Measurements from ENCODE around the gene PAH.
"Not testable (repeated sequence)": the region's sequence is repeated elsewhere in the genome, so short reads cannot be mapped to it uniquely, and the experiment has no call there.

PAH gene

DNA sequence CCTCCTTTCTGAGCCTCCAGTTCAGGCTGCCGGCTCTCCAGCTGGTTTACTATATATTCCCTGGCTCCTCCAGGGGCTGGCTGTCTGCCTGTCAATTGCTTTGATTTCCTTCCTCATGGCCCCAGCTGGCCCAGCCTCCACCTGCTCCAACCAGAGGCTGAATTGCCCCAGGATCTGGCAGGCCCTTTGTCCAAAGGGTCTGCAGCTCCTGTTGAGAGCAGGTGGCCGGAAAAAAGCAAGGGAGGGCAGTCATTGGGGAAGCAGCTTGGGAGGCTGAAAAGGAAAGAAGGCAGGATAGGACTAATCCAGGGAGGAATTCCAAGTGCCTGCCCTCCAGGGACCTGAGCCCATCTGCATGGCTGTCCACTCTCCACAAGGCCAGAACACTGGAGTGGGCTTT lies 25.3 kb downstream of the PAH start:
- no peak for DNase-seq (ENCODE audit: low read depth)

DNA sequence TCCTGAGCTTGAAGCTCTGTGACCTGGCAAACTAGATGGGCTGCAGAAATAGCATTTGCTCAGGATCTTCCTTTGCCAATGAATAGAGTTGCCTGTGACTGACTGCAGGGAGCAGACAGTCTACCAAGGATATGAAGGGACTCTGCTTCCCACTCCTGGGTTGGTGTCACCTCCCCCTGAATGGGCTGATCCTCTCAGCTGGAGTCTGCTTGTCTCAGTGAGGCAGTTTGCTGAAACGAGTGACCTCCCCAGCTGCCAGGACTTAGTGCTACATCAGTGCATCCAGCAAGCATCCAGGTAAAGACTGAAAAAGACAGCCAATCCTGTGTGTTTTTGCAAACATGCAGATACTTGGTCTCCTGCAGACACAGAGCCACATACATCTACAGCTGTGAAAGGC lies 28.5 kb downstream of the PAH start:
- DNase-seq (ENCODE audit: low read depth): no peak

GRCh38 chr12:102885043-102885932 lies 31.8 kb downstream of the PAH start:
- no peak for DNase-seq (ENCODE audit: low read depth)

DNA sequence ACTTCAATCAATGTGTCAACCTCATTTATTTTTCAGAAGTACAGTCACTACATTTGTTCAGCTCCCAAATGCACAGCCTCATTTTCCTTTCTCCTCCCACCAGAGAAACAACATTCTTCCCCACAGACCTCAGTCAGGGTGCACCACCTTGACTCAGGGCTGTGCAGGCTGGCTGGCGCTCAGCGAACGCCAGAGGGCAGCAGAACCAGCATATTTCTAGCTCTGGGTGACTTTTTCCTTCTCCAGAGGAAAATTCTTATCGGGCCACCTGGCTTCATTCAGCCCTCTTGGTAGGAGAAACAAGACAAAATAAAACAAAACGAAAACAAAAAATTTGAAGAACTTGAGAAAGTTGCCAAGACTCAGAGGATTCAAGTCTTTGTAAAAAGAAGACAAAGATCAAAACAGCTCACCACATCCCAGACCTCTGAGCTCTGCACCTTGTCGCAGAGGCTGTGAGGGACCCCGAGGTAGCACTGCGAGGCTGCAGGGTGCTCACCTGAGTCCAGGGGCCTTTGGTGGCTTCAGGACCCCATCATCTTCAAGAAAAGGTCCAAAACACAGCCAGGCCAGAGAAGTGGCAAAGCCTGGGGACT lies 33.7 kb downstream of the PAH start:
- peak; percentile 1 for DNase-seq (ENCODE audit: low read depth)

- DNase-seq (ENCODE audit: low read depth): no peak
Measured at GRCh38 chr12:102880783-102881182, 36.3 kb downstream of the PAH start.

GRCh38 chr12:102879144-102879763 lies 37.8 kb downstream of the PAH start:
- DNase-seq (ENCODE audit: low read depth): peak; percentile 15

DNA sequence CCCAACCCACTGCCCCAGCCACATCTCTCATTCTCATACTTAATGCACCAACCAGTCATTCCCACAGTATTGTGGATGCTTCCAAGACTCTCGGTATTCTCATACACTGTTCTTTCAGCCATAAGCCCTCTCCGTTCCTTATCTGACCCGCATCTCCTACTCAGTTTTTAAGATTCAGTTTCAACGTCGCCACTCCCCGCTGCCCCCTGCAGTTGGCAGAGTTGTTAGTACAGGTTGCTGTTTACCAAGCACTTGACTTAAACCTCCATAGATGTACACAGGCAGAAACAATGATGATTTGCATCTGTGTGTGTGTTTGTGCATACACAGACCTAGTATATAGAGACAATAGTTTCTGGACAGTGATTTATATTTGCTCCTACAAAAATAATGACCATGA lies 40.2 kb downstream of the PAH start:
- no peak for DNase-seq (ENCODE audit: low read depth)

DNA sequence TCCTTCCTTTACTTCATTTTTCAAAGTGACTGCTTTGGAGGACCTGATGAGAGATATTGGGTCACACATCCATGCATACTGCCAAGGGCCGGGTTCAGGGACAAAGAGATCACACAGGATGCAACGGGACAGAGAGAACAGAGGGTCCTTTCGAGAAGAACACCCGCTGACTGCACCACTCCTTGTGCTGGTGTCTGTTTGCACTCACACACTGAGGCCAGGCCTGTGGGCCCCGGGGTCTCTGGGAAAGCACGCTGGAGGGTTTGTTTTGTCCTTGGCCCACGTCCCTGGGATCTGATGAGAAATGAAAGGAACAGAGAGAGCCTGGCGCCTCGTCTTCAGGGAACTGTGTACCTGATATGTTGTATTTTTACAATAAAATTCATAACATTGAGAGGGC lies 42.2 kb downstream of the PAH start:
- no peak for DNase-seq (ENCODE audit: low read depth)

- no peak for DNase-seq (ENCODE audit: low read depth)
Measured at GRCh38 chr12:102873077-102873476, 44.0 kb downstream of the PAH start.

DNA sequence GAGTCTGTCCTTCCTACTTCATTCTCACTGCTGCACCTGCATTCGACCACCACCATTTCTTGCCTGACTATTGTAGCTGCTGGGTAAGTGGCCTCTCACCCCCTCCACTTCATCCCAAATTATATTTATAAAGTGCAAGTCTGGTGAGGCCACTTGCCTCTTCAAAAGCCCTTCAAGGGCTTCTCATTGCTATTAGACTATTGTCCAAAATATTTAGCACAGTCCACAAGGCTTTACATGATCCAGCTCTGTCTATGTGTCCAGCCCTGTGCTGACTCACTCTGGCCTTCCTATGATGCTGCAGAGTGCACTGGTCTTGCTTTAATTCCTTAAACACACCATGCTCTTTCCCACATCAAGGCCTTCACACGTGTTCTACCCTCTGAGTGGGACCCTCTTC lies 46.0 kb downstream of the PAH start:
- DNase-seq (ENCODE audit: low read depth): no peak

- no peak for DNase-seq (ENCODE audit: low read depth)
Measured at GRCh38 chr12:102869571-102869970, 47.5 kb downstream of the PAH start.

DNA sequence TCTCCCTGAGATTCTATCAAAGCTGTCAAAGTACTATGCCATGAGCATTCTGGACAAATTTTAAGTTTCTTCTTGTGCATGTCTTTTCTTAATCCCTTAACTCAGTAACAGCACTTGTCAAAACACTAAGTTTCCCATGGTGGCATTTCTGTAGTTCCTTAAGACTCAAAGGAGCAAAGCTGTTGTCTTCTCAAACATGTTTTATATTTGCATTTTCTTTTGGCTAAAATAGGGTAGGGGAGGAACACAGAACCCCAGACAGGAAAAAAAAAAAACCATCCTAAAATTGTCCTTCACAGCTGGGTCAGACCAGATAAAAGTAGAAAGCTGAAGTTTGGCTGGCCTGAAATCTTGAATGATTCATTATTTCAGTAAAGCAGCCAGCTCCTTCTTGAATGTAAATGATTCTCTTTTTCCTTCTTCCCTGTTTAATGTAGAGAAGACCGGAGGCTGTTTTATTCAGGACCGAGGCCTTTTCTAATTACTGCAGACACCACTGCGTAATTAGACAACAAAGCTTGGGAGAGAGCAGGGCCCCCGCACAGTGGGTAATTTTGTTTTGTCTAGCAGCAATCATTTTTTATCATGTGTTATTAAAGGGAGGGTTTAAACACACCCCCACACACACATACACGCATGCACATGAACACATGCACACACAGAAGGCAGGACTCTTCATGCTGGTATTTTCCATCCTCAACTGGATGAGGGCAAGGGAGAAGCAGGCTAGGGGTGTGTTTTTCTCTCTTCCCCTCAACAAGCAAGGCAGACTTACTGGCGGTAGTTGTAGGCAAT lies 51.0 kb downstream of the PAH start:
- no peak for DNase-seq (ENCODE audit: low read depth)

DNA sequence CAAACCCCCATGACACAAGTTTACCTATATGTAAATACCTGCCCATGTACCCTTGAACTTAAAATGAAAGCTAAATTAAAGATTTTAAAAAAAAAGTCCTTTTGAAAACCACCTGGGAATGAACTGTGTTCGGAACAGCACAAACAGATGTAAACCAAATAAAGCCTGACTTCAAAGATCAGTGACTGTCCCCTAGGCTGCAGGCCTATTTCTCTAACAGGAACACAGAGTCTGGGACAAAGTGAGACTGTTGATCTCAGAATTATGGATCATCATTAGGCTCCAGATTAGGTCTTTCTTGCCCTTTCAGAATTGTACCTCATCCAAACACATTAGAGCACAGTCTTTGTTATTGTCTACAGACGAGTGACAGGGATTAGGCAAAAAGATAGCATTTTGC lies 54.6 kb downstream of the PAH start:
- DNase-seq (ENCODE audit: low read depth): no peak

DNA sequence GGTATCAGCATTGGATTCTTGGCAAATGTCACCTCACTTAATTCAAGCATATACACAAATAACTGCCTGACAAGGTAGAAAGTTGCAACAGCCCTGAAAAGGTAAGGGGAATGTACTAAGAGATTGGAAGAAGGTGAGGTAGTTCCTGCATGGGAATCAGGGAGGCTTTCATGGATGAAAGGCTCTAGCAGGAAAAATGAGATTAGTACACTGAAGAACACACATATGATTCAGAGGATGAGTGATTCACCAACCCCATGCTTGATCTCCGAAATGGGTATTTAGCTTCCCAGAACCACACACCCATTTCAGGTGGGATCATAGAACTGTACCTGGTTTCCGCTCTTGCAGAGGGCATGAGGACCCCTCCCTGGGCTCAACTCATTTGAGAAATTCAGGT lies 65.8 kb downstream of the PAH start:
- DNase-seq (ENCODE audit: low read depth): no peak

DNA sequence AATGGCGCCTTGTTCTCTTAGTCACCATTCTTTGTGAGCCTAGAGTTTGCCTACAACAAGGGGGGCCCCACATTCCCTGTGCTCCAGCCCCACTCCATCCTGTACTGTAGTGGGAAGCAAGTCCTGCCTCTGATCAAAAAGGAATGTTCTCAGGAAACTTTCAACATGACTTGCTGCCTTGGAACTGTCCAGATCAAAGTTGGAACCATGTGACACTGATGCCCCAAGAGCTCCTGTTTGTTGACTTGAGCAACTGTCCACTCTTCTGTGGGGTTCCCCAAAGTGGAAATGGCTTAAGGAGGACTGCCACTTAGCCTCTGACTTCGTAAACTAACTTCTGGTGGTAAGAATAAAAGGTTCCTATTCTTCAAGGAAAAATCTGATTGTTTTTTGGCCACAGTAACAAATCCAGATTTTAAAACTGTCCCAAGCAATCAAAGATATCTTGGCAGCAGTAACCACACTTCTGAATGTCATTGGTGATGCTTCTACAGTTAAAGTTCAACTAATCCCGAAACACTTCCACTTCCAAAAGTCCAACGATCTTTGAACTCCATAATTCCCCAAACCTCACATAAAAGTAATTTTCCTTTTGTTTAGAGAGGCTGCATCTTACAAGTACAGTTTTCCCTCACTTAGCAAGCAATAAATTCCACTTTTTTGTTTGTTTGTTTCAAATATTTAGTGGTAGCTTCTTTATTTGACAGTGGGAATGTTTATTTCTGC lies 67.2 kb downstream of the PAH start:
- DNase-seq (ENCODE audit: low read depth): no peak

DNA sequence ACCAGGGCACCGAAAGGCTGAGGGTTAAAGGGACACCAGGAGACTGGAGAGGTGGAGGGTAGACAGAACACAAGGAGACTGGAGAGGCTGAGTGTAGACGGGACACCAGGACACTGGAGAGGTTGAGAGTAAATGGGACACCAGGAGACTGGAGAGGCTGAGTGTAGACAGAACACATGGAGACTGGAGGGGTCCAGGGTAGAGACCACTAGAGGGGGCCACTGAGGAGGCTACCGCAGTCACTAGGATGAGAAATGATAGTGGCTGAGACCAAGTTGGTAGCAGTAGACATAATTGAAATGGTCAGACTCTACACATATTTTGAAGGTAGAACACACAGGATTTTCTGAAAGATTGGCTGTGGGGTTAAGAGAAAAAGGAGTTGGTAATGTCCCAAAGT lies 68.2 kb downstream of the PAH start:
- no peak for DNase-seq (ENCODE audit: low read depth)

GRCh38 chr12:102847131-102847530 lies 69.9 kb downstream of the PAH start:
- DNase-seq (ENCODE audit: low read depth): no peak

GRCh38 chr12:102833687-102834441 lies 83.2 kb downstream of the PAH start:
- DNase-seq (ENCODE audit: low read depth): no peak

- not testable (repeated sequence) for DNase-seq (ENCODE audit: low read depth)
Measured at GRCh38 chr12:102832826-102833225, 84.2 kb downstream of the PAH start.

- no peak for DNase-seq (ENCODE audit: low read depth)
Measured at GRCh38 chr12:102824218-102824835, 92.7 kb downstream of the PAH start.

GRCh38 chr12:102821149-102821548 lies 95.9 kb downstream of the PAH start:
- no peak for DNase-seq (ENCODE audit: low read depth)

All from GM04503 (cell line).